GM18861 (cell line): ENCODE data around the gene NAT8L.

Experiments used
- ATAC-seq: cut with Tn5 transposase; IDR thresholded peaks from one replicate; pipeline ENCODE4 v1.9.1; 2021; ENCODE audit not compliant: unreplicated experiment

NAT8L gene

GRCh38 chr4:2073808-2074481, 14.8 kb downstream of the NAT8L start:
- ATAC-seq, result no peak

GRCh38 chr4:2074588-2074987, 15.5 kb downstream of the NAT8L start:
- ATAC-seq, result no peak

- no peak for ATAC-seq
Observed at GRCh38 chr4:2075171-2075986, 16.3 kb downstream of the NAT8L start.

- no peak for ATAC-seq
Observed at GRCh38 chr4:2075987-2076907, 17.1 kb downstream of the NAT8L start.

GRCh38 chr4:2076908-2077536, 17.9 kb downstream of the NAT8L start:
- ATAC-seq, result no peak

- ATAC-seq, result no peak
Observed at GRCh38 chr4:2077537-2078460, 18.7 kb downstream of the NAT8L start.

GRCh38 chr4:2078584-2078983, 19.5 kb downstream of the NAT8L start:
- no peak for ATAC-seq

- no peak for ATAC-seq
Observed at GRCh38 chr4:2079006-2079405, 19.9 kb downstream of the NAT8L start.

GRCh38 chr4:2079926-2080325, 20.8 kb downstream of the NAT8L start:
- ATAC-seq, result no peak

- no peak for ATAC-seq
Observed at GRCh38 chr4:2080429-2081300, 21.5 kb downstream of the NAT8L start.

- no peak for ATAC-seq
Observed at GRCh38 chr4:2081540-2081939, 22.4 kb downstream of the NAT8L start.

GRCh38 chr4:2082118-2082517, 23.0 kb downstream of the NAT8L start:
- no peak for ATAC-seq

- ATAC-seq, result no peak
Observed at GRCh38 chr4:2082627-2083026, 23.5 kb downstream of the NAT8L start.

GRCh38 chr4:2083116-2083825, 24.1 kb downstream of the NAT8L start:
- no peak for ATAC-seq

GRCh38 chr4:2083826-2084160, 24.7 kb downstream of the NAT8L start:
- no peak for ATAC-seq

- no peak for ATAC-seq
Observed at GRCh38 chr4:2084316-2084715, 25.2 kb downstream of the NAT8L start.

GRCh38 chr4:2085496-2085901, 26.4 kb downstream of the NAT8L start:
- ATAC-seq, result no peak

GRCh38 chr4:2087170-2087569, 28.0 kb downstream of the NAT8L start:
- no peak for ATAC-seq
